ENCODE results near the gene NBPF6.
"Not testable (repeated sequence)": the region's sequence is repeated elsewhere in the genome, so short reads cannot be mapped to it uniquely, and the experiment has no call there.

The NBPF6 gene

GRCh38 chr1:108450043-108450442 lies at the start of gene NBPF6:
NBPF6 (plus strand) TSS chr1:108450343; CDS start chr1:108450602, 259 bp downstream.
- not testable (repeated sequence) for DNase-seq

GRCh38 chr1:108411098-108411833 lies 38.9 kb upstream of the NBPF6 start:
- DNase-seq, result not testable (repeated sequence)

DNA sequence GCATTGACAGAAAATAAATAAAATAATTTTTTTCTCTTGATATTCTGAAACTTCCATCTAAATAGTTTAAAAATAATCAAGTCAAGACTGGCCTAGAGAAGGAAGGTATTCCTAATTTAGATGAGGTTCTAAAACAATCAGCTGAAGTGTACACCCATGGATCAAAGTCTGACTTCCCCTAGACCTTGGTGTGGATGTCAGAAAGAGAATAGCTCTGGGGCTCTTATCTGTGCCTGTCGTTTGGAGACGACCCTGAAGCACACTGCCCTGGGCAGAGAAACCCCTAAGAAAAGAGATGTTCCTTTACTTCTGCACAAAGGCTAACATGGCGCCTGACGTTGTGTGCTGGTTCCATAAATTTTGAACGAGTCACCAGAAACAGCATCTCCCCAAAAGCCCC lies 30.0 kb upstream of the NBPF6 start:
- DNase-seq, result not testable (repeated sequence)

GRCh38 chr1:108421061-108421916 lies 28.9 kb upstream of the NBPF6 start:
- not testable (repeated sequence) for DNase-seq

GRCh38 chr1:108426877-108427276 lies 23.3 kb upstream of the NBPF6 start:
- DNase-seq, result not testable (repeated sequence)

DNA sequence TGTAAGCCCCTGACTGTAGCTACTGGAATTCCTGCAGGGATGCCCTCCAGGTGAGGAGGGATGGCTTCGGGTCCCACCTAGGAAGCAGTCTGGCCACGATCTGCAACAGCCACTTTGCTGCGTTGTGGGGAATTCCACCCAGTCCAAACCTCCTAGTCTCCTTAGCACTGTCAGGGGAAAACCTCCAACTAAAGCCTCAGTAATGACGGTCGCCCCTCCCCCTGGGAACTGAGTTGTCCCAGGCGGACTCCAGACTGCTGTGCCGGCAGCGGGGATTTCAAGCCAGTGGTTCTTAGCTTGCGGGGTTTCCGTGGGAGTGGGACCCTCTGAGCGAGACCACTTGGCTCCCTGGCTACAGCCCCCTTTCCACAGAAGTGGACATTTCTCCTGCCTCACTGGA lies 18.1 kb upstream of the NBPF6 start:
- not testable (repeated sequence) for DNase-seq

DNA sequence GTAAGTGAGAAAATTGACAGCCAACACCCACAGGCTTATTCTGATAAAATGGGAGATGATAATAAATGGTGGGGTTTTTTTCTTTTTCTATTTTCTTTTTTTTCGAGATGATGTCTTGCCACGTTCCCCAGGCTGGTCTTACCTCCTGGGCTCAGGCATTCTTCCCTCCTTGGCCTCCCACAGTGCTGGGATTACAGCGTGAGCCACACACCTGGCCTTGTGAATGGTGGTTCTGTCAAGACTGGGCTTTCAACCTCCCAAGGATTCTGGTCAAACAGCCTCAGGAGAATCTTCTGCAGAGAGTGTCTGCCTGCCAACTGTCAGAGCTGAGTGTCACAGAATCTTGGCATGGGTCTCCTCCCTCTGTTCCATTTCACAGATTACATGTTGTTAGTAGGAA lies 16.7 kb upstream of the NBPF6 start:
- not testable (repeated sequence) for DNase-seq

DNA sequence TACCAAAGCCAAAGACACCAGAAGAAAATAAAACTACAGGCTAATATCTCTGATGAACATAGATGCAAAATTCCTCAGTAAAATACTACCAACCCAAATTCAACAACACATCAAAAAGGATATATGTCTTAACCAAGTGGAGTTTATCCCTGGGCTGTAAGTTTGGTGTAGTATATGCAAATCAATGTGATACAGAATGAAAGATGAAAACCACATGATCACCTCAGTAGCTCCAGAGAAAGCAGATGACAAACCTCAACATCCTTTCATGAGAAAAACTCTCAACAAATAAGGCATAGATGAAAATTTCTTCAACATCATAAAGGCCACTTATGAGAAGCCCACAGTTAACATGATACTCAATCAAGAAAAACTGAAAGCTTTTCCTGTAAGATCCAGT lies 11.6 kb upstream of the NBPF6 start:
- not testable (repeated sequence) for DNase-seq

- not testable (repeated sequence) for DNase-seq
Measured at GRCh38 chr1:108454521-108454920, 4.4 kb downstream of the NBPF6 start.

DNA sequence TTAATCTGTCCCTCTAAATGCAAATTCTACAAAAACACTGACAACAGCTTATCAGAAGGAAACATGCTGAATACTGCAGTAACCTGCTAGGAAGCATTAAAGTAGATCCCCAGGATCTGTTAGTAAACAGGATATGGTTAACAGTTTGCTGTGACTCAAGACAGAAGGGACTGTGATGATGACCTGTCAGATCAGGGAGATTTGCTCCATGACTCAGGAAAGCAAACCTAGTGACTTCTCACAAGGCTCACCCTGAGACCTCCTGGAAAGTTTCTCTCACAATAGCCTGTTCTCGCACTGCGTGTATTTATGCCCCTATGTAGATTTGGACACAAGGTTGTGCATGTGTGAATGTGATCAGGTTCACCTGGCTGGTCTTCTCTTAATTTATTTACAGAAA lies 8.5 kb downstream of the NBPF6 start:
- DNase-seq, result not testable (repeated sequence)

GRCh38 chr1:108461758-108462157 lies 11.6 kb downstream of the NBPF6 start:
- not testable (repeated sequence) for DNase-seq

- not testable (repeated sequence) for DNase-seq
Measured at GRCh38 chr1:108463962-108464361, 13.8 kb downstream of the NBPF6 start.

DNA sequence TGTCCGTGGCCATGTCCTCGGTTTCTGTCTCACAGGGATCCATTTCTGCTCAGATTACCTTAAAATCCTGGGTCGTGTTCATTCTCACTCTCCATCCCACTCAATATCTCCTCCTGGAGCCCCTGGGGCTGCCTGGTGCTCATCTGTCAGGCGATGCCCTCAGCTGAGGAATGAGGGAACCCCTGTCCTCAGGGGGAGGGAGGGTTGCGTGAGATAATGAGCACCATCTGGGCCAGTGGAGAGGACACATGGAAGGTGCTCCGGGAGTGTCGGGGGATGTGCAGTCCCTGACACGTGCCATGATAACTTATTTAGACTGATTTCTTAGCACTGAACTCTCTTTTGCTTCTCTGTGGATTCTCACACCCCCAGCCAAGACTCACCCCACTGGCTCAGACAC lies 16.0 kb downstream of the NBPF6 start:
- DNase-seq, result not testable (repeated sequence)

DNA sequence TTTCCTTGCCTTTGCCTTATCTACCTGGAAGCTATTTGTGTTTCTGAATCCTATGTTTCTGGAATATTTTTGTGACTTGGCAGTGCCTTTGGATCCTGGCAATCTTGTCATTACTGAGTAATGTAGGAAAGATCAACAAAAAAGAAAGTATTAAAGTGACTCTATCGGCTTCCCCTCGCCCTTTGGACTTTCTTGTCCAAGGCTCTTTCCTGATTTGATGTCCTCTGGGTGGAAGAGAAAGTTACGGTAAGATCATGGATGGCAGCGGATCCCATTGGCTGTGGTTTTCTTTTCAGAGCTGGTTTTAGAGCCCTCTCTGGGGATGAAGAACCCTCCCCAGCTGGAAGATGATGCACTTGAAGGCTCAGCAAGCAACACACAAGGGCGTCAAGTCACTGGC lies 17.0 kb downstream of the NBPF6 start:
- not testable (repeated sequence) for DNase-seq

DNA sequence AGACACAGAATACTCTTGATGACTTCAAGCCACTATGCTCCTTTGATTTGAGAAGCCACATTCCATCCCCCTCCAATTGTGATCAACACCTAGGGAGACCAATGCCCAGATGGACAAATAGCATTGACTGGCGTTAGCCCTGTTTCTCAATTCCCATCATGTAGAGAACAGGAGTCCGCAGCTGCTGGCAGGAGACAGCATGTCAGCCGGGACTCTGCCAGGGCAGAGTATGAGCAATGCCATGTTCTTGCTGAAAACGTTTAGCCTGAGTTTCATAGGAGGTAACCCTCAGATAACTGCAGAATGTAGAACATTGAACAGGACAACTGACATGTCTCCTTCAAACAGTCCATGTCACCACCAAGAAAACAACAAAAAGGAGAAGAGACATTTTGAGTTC lies 20.6 kb downstream of the NBPF6 start:
- DNase-seq, result not testable (repeated sequence)

DNA sequence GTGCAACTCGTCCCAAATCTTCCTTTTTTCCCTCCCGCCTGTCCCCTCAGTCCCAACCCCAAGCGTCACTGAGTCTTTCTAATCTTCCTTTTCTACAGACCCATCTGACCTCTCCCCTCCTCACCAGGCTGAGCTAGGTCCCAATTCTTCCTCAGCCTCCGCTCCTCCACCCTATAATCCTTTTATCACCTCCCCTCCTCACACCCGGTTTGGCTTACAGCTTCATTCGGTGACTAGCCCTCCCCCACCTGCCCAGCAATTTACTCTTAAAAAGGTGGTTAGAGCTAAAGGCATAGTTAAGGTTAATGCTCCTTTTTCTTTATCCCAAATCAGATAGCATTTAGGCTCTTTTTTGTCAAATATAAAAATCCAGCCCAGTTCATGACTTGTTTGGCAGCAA lies 24.4 kb downstream of the NBPF6 start:
- not testable (repeated sequence) for DNase-seq

GRCh38 chr1:108478429-108479015 lies 28.4 kb downstream of the NBPF6 start:
- no peak for DNase-seq

DNA sequence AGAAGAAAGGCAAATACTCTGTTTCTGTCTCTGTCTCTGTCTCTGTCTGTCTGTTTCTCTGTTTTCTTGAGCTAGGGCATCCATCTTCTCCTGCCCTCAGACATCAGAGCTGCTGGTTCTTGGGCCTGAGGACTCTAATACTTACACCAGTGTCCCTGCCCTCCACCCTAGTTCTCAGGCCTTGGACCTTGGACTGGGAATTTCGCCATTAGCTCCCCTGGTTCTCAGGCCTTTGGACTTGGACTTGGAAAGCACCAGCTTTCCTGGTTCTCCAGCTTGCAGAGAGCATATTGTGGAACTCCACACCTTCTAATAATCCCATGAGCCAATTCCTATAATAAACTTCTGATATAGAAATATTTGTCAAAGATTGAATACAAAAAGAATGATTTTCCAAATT lies 32.6 kb downstream of the NBPF6 start:
- no peak for DNase-seq

GRCh38 chr1:108485990-108486389 lies 35.8 kb downstream of the NBPF6 start:
- DNase-seq, result not testable (repeated sequence)

- DNase-seq, result not testable (repeated sequence)
Measured at GRCh38 chr1:108486707-108487106, 36.6 kb downstream of the NBPF6 start.

GRCh38 chr1:108495008-108495407 lies 44.9 kb downstream of the NBPF6 start:
- not testable (repeated sequence) for DNase-seq

DNA sequence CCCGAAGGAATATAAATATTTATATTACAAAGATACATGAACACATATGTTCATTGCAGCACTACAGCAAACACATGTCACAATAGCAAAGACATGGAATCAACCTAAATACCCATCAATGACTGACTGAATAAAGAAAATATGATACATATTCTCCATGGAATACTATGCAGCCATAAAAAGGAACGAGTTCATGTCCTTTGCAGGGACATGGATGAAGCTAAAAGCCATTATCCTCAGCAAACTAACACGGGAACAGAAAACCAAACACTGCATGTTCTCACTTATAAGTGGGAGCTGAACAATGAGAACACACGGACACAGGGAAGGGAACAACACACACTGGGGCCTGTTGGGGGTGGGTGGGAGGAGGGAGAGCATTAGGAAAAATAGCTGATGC lies 46.7 kb downstream of the NBPF6 start:
- not testable (repeated sequence) for DNase-seq

- no peak for DNase-seq
Measured at GRCh38 chr1:108502138-108502537, 52.0 kb downstream of the NBPF6 start.

Measured in NCI-H774 (cell line).